ENCODE measurements around the gene HOXB6.

The HOXB6 gene

DNA sequence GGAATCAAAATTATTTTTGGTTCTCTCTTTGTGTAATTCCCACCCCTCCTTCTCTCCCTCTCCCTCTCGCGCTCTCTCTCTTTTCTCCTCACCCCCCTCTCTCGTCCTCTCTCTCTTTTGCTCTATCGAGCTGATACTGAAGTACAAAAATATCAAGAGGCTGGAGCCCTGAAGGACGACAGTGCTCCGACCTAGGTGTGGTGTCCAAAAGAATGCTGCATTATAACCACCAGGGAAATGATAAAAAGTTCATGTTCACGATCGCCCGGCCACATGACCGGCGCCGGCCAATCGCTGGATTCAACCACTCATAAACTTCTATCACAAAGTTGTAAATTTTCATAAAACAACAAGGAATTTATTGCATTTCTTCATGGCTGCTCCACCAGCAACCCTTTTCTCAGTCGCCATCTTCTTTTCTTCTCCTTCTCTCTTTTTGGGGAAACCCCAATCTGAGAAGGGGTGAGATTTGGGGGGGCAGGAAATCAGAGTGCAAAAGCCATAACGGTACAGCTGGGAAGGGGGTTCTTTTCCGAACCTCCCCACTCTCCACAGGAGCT lies at the start of gene HOXB6:
TSS of gene HOXB6 (minus strand) at position 217 of the 560 bp plus-strand sequence. CDS start 6,836 bp downstream, outside the sequence.
- no peaks in the 10 kb centered on the region for H3K36me3 ChIP-seq (ENCODE audit: insufficient read depth, low read length)
- H3K4me3 ChIP-seq (ENCODE audit: low read depth in 1 of 2, low read length in 2 of 2), result no peak within 1 kb of the TSS
- no peak within 1 kb of the TSS for H2AFZ ChIP-seq (ENCODE audit: low read depth, low read length)
- no peak within 1 kb of the TSS for H3K4me2 ChIP-seq (ENCODE audit: insufficient read depth, low read length)
- no peaks in the 10 kb centered on the region for H3K79me2 ChIP-seq (ENCODE audit: insufficient read depth, low read length)
- no peak within 1 kb of the TSS for H3K9ac ChIP-seq (ENCODE audit: low read depth, low read length)
- H3K4me1 ChIP-seq (ENCODE audit: insufficient read depth, low read length), result no peaks in the 10 kb centered on the region
- ATAC-seq (ENCODE audit: insufficient read depth, low read depth) (no peak), DNase-seq (no peak)
- H3K27me3 ChIP-seq (ENCODE audit: insufficient read depth, low read length, poor library complexity), result peaks cover 11% of the 10 kb centered on the region
- no peaks in the 10 kb centered on the region for H3K9me3 ChIP-seq (ENCODE audit: insufficient read depth, low read length, severe bottlenecking)
- no peak within 1 kb of the TSS for H3K27ac ChIP-seq (ENCODE audit: low read length)
- H4K20me1 ChIP-seq (ENCODE audit: insufficient read depth, low read length), result no peaks in the 10 kb centered on the region
- TF ChIP-seq, protein P1, sequence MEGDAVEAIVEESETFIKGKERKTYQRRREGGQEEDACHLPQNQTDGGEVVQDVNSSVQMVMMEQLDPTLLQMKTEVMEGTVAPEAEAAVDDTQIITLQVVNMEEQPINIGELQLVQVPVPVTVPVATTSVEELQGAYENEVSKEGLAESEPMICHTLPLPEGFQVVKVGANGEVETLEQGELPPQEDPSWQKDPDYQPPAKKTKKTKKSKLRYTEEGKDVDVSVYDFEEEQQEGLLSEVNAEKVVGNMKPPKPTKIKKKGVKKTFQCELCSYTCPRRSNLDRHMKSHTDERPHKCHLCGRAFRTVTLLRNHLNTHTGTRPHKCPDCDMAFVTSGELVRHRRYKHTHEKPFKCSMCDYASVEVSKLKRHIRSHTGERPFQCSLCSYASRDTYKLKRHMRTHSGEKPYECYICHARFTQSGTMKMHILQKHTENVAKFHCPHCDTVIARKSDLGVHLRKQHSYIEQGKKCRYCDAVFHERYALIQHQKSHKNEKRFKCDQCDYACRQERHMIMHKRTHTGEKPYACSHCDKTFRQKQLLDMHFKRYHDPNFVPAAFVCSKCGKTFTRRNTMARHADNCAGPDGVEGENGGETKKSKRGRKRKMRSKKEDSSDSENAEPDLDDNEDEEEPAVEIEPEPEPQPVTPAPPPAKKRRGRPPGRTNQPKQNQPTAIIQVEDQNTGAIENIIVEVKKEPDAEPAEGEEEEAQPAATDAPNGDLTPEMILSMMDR (IDR thresholded peaks at IDR 0.05; ENCODE audit: borderline replicate concordance, extremely low read depth, low read length, poor library complexity, severe bottlenecking), result no peak
- no peak for TF ChIP-seq EZH2 (IDR thresholded peaks at IDR 0.05; ENCODE audit: borderline replicate concordance, low read depth, low read length, severe bottlenecking)

DNA sequence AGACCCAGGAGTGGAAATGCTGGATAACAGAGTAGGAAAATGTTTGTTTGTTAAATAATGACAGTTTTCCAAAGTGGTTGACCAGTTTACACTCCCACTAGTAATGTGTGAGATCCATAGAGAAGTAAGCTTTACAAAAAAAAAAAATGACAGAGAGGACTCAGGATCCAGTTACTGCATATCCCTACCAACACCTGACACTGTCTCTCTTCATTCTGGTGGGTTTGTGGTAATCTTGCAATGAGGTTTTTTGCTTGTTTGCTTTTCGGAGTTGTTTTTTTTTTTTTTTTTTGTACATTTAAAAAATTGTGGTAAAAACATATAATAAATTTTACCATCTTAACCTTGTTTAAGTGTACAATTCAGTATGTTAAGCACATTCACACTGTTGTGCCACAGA lies 45.0 kb upstream of the HOXB6 start:
- TF ChIP-seq EZH2 (IDR thresholded peaks at IDR 0.05; ENCODE audit: borderline replicate concordance, low read depth, low read length, severe bottlenecking), result no peak
- TF ChIP-seq, protein P1 (IDR thresholded peaks at IDR 0.05; ENCODE audit: borderline replicate concordance, extremely low read depth, low read length, poor library complexity, severe bottlenecking), result no peak
- Histone ChIP-seq H3K79me2 (ENCODE audit: insufficient read depth, low read length) (no peaks in the 10 kb centered on the region), H3K36me3 (ENCODE audit: insufficient read depth, low read length) (no peaks in the 10 kb centered on the region), H4K20me1 (ENCODE audit: insufficient read depth, low read length) (no peaks in the 10 kb centered on the region), H3K9me3 (ENCODE audit: insufficient read depth, low read length, severe bottlenecking) (no peaks in the 10 kb centered on the region), H3K4me1 (ENCODE audit: insufficient read depth, low read length) (no peaks in the 10 kb centered on the region), H3K27me3 (ENCODE audit: insufficient read depth, low read length, poor library complexity) (no peaks in the 10 kb centered on the region), H3K9ac (ENCODE audit: low read depth, low read length) (no peak overlapping the region), H3K4me3 (ENCODE audit: low read depth in 1 of 2, low read length in 2 of 2) (no peak overlapping the region), H3K4me2 (ENCODE audit: insufficient read depth, low read length) (no peak overlapping the region), H3K27ac (ENCODE audit: low read length) (no peak overlapping the region), H2AFZ (ENCODE audit: low read depth, low read length) (no peak overlapping the region)
- DNase-seq (no peak), ATAC-seq (ENCODE audit: insufficient read depth, low read depth) (no peak)

DNA sequence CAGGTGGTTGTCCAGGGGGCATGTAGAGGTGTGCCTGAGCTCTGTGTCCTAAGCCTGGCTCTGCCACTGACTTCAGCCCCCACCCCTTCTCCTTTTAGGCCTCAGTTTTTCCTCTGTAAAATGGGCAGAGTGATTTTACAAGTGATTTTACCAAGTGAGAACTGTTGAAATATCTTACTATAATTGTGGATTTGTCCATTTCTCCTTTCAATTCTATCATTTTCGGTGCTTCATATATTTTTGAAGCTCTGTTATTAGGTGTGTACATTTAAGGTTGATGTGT lies 43.1 kb upstream of the HOXB6 start:
- H3K4me2 ChIP-seq (ENCODE audit: insufficient read depth, low read length), result no peak overlapping the region

More for the DNA sequence above, 43.1 kb upstream of the HOXB6 start:
- Histone ChIP-seq H3K4me1 (ENCODE audit: insufficient read depth, low read length) (no peaks in the 10 kb centered on the region), H3K27me3 (ENCODE audit: insufficient read depth, low read length, poor library complexity) (peaks cover 9% of the 10 kb centered on the region), H2AFZ (ENCODE audit: low read depth, low read length) (no peak overlapping the region), H3K27ac (ENCODE audit: low read length) (no peak overlapping the region), H4K20me1 (ENCODE audit: insufficient read depth, low read length) (no peaks in the 10 kb centered on the region), H3K4me3 (ENCODE audit: low read depth in 1 of 2, low read length in 2 of 2) (no peak overlapping the region), H3K9ac (ENCODE audit: low read depth, low read length) (no peak overlapping the region), H3K36me3 (ENCODE audit: insufficient read depth, low read length) (no peaks in the 10 kb centered on the region), H3K9me3 (ENCODE audit: insufficient read depth, low read length, severe bottlenecking) (no peaks in the 10 kb centered on the region), H3K79me2 (ENCODE audit: insufficient read depth, low read length) (no peaks in the 10 kb centered on the region)
- TF ChIP-seq EZH2 (IDR thresholded peaks at IDR 0.05; ENCODE audit: borderline replicate concordance, low read depth, low read length, severe bottlenecking), result no peak
- TF ChIP-seq, protein P1 (IDR thresholded peaks at IDR 0.05; ENCODE audit: borderline replicate concordance, extremely low read depth, low read length, poor library complexity, severe bottlenecking), result no peak
- DNase-seq (no peak), ATAC-seq (ENCODE audit: insufficient read depth, low read depth) (no peak)

Measured in DND-41 (cell line).